HG03095 (cell line): Measurements from ENCODE around the gene NEK10.
"Not testable (repeated sequence)": the region's sequence is repeated elsewhere in the genome, so short reads cannot be mapped to it uniquely, and the experiment has no call there.

ENCODE experiments used
- ATAC-seq: cut with Tn5 transposase; IDR thresholded peaks from one replicate; pipeline ENCODE4 v1.9.1; 2021; ENCODE audit warnings: moderate library complexity; ENCODE audit not compliant: unreplicated experiment

NEK10 gene, protein sequence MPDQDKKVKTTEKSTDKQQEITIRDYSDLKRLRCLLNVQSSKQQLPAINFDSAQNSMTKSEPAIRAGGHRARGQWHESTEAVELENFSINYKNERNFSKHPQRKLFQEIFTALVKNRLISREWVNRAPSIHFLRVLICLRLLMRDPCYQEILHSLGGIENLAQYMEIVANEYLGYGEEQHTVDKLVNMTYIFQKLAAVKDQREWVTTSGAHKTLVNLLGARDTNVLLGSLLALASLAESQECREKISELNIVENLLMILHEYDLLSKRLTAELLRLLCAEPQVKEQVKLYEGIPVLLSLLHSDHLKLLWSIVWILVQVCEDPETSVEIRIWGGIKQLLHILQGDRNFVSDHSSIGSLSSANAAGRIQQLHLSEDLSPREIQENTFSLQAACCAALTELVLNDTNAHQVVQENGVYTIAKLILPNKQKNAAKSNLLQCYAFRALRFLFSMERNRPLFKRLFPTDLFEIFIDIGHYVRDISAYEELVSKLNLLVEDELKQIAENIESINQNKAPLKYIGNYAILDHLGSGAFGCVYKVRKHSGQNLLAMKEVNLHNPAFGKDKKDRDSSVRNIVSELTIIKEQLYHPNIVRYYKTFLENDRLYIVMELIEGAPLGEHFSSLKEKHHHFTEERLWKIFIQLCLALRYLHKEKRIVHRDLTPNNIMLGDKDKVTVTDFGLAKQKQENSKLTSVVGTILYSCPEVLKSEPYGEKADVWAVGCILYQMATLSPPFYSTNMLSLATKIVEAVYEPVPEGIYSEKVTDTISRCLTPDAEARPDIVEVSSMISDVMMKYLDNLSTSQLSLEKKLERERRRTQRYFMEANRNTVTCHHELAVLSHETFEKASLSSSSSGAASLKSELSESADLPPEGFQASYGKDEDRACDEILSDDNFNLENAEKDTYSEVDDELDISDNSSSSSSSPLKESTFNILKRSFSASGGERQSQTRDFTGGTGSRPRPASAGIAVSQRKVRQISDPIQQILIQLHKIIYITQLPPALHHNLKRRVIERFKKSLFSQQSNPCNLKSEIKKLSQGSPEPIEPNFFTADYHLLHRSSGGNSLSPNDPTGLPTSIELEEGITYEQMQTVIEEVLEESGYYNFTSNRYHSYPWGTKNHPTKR

DNA sequence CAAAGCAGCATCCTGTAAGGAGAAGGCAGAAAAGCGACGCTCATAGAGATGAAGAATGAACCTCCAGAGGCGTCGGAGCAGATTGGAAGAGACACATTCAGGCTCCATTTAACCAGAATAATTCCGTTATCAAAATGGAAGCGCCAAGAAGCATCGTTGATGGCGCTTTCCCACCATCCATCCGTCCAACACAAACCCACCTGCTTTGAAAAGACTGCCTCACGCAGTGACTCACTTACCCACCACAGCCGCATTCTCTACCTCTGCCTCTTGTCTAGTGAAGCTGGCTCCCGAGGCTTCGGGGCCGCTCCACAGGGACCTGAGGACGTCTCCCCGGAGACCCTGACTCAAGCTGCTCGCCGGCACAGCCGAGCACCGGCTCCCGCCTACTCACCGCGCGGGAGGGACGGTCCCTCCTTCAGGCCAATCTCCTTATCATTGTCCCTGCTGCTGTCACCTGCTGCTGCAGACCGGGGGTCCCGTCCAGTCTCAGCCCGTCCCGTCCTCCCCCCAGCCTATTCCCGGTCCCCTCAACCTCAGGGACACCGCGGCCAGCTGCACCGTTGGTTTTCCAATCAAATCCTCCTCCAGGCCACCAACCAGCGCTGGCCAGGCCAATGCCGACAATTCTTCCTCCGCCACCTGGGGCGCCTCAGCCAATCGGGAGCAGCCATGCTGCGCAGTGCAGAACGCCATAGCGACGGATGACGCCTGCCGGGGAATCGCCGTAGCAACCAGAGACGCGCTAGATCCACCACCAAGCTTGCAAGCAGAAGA lies at the start of gene NEK10:
TSS of gene NEK10 (minus strand) at position 553 of the 777 bp plus-strand sequence. CDS start 16,501 bp downstream, outside the sequence.
- peak; percentile 100 for ATAC-seq

DNA sequence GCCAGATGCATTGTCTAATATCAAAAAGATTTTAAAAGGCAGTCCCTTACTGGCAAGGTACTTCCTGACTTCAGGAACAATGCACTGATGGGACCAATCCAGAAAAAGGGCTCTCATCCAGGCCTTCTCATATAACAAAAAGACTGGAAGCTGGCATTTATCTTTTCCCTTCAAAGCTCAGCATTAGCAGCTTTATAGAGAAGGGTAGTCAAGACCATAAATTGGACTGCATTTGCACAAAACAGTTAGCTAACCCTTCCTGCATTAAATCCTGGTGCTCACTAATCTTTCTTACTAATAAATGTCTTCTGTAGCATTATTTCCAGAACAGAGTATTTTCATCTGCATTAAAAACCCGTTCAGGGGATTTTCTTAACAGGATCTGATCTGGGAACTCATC lies 46.0 kb upstream of the NEK10 start:
- no peak for ATAC-seq

DNA sequence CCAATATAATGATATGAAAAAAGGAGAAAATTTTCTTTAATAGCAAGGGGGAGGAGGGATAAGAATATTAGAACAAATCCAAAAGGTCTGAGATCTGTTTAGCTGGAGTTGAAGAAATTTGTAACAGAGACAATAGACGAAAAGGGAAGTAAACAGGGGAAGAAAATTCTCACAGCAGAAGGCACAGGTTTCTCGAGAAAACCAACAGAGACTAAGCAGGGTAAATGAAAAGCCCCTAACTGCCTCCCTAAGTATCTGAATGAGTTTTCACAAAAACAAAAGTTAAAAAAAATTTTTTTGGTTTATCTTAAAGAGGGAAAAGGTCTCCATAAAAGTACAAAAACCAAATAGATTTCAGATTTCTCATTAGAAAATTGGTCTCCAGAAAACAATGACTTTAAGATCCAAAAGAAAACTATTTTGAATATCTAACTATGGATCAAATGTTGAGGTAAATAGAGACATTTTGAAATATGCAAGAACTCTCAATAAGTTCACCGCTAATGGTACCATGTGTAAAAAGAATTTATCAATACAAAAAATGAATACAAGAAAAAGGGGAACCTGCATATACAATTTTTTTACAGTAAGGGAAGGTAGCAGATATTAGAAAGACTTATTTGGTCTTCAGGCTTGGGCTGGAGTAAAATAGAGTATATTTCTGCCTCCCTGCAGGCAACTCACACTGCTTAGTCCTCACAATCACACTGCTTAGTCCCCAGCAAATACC lies 23.9 kb upstream of the NEK10 start:
- peak; percentile 81 for ATAC-seq

DNA sequence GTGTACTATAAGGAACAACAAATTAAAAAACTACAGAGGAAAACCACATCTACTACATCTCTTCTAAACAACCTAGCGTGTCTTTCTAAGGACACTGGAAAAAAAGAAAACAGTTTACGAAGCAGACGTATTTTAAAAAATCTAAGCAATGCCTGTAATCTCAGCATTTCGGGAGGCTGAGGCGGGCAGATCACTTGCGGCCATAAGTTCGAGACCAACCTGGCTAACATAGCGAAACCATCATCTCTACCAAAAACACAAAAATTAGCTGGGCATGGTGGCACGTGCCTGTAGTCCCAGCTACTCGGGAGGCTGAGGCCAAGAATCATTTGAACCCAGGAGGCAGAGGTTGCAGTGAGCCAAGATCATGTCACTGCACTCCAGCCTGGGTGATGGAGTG lies 23.2 kb upstream of the NEK10 start:
- ATAC-seq = not testable (repeated sequence)

- no peak for ATAC-seq
Measured at GRCh38 chr3:27391796-27392195, 22.6 kb upstream of the NEK10 start.

DNA sequence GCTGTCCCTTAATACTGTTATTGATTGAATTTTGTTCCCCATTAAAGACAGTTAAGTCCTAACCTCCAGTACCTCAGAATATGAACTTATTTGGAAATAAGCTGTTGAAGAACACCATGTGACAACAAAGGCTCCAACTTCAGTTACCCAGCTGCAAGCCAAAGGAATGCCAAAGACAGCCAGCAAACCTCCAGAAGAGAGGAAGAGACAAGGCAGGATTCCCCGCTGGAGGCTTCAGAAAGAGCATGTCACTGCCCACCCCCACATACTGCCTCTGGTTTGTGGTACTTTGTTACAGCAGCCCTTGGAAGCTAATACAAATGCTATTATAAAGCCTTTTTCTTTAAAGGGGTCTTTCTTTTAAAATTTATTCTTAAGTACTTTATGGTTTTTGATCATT lies 18.4 kb upstream of the NEK10 start:
- no peak for ATAC-seq

DNA sequence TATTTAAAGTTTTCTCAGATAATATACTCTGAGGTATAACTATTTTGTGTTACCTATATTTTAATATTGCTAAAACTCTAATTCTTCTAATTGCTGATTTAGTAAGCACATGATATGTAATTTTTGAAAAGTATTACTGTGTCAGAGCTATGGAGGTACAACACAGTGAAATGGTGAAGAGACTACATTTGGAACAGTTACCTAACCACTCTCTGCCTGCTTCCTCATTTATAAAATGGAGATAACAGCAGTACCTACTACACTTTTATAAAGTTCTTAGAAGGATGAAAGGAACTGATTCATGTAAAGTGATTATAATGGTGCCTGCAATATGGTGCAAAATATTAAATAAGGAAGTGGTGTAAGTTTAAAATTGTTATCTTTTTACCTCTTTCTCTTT lies 16.3 kb upstream of the NEK10 start:
- ATAC-seq = no peak

- ATAC-seq = no peak
Measured at GRCh38 chr3:27384191-27384590, 15.0 kb upstream of the NEK10 start.

- ATAC-seq = no peak
Measured at GRCh38 chr3:27380433-27381357, 11.5 kb upstream of the NEK10 start.

DNA sequence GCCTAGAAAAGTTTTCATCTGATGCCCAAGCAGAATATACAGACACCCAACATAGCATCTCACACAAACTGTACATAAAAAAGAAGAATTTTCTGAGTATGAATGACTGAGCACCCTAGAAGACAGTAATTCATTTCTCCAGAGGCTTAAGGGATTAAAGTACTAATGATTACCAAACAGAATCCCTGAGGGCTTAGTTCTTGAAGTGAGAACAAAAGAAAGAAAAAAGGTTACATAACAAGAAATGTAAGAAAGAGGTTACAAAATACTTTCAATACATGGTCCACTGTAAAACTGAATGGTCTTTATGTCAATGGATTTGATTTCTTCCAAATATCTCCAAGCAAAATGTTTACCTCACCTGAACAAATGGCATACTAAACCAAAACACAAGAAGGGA lies 9.1 kb upstream of the NEK10 start:
- ATAC-seq = no peak

DNA sequence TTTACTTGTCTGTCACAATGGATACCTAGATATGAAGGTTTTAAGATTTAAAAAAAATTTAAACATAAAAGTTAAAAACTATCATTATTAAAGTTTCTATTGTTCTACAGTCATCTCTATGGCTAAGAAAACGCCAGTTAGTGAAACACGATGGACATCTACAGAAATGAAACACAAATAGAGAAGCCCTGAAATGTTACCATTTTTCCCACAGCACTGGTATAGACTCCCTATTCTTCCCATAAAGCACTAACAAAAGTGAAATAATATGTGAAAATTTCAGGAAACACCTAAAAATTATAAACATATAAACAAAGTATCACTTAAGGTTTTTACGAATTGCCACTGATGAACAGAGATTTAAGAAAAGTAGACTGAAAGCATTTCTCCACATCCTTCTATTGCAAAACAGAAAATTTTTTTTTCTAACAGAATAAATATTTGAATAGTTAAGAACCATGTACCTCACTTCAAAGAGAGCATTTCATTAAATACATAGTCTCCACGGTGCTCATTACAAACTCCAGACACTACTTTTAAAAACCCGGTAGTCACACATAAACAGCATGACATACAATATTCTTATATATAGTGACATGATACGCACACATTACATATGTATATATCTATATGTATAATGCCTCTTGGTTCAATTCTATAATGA lies 7.1 kb upstream of the NEK10 start:
- no peak for ATAC-seq

GRCh38 chr3:27366062-27366591 lies 3.1 kb downstream of the NEK10 start:
- ATAC-seq = no peak

GRCh38 chr3:27360113-27361078 lies 8.8 kb downstream of the NEK10 start:
- peak; percentile 41 for ATAC-seq

DNA sequence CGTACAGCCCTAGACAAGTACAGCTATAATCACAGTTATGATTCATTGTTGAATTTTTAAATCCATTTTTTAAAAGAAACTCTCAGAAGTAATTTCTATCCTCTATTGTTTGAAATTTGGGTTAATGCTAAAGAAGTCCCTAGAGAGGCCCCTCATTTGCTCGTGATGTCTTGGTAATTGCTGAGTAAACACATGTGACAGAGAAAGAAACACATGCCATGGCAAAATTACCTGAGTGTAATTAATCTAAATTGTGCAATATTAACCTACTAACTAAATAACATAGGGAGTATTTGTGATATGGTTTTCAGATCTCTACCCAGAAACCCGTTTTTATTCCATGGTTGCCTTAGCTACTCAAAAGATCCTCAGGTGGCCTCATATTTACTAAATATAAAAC lies 10.8 kb downstream of the NEK10 start:
- ATAC-seq = no peak

- ATAC-seq = peak; percentile 82
Measured at GRCh38 chr3:27357665-27358258, 11.4 kb downstream of the NEK10 start.

DNA sequence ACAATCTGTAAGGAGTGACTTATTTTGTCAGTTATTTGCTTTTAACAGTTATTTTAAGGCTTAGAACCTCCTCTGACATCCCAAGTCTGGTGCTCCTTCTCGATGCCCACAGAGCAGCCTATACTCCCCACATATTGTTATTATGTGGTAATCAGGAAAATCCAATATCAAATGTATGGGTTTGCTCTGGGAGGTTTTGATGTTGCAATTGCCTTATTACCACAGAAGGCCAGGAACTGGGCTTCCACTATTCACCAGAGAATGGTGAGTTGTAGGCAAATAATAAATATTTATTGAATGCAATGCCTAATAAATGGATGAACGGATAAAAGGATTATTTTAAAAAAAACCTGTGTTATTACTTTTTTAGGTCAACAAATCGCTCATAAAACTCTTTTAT lies 12.2 kb downstream of the NEK10 start:
- ATAC-seq = no peak
